ENCODE data around the gene ALK.

- TF ChIP-seq EZH2 (IDR thresholded peaks at IDR 0.05; ENCODE audit: low read length, missing control alignments) = no peak
- TF ChIP-seq CTCF (conservative IDR thresholded peaks at IDR 0.05 in 1 of 2, IDR thresholded peaks at IDR 0.05 in 1 of 2; ENCODE audit: low read depth in 1 of 2, low read length in 2 of 2) = no peak
Measured at GRCh38 chr2:29532436-29532835, 388.9 kb downstream of the ALK start.
